GM12874 (cell line): ENCODE measurements around the gene PCDHGA7.
A peak's percentile ranks its signal among the peaks of the same experiment; 100 is the strongest.

ENCODE experiments used
- CTCF ChIP-seq: IDR thresholded peaks from 2 replicates; pipeline ENCODE4 v1.5.1; 2011; ENCODE audit warnings: low read depth, mild to moderate bottlenecking, control low read depth, low read length, moderate library complexity; ENCODE audit not compliant: insufficient read depth

PCDHGA7 gene

GRCh38 chr5:141388661-141389060 lies 6.1 kb downstream of the PCDHGA7 start:
- no peak for TF ChIP-seq CTCF

- TF ChIP-seq CTCF: no peak
Observed at GRCh38 chr5:141389153-141390042, 6.9 kb downstream of the PCDHGA7 start.

GRCh38 chr5:141392429-141393198 lies 10.1 kb downstream of the PCDHGA7 start, which contains the start of gene PCDHGA8:
TSS of gene PCDHGA8 (plus strand) at chr5:141392633. CDS start at chr5:141392814, 181 bp downstream.
- no peak for TF ChIP-seq CTCF

- TF ChIP-seq CTCF: no peak
Observed at GRCh38 chr5:141393267-141393666, 10.7 kb downstream of the PCDHGA7 start.

GRCh38 chr5:141397756-141398551 lies 15.4 kb downstream of the PCDHGA7 start, which contains the start of gene PCDHGB5:
TSS of gene PCDHGB5 (plus strand) at chr5:141397947. CDS start at chr5:141398128, 181 bp downstream.
- TF ChIP-seq CTCF: peak; percentile 82

GRCh38 chr5:141398608-141399007 lies 16.1 kb downstream of the PCDHGA7 start:
- TF ChIP-seq CTCF: 0 out of 2 replicates have a peak, but pooled peaks have one; percentile 1
